PC-3 (cell line): ENCODE measurements around the gene UNC93B1.
"Not testable (repeated sequence)": the region's sequence is repeated elsewhere in the genome, so short reads cannot be mapped to it uniquely, and the experiment has no call there.

Experiments
- CTCF ChIP-seq: fragments of 300-600 bp; sonication (generic); conservative IDR thresholded peaks from 2 replicates; pipeline ENCODE4 v1.5.1; 2017; ENCODE audit warnings: antibody characterized with exemption, low read depth, mild to moderate bottlenecking, low read length
- EZH2 ChIP-seq: fragments of 300-600 bp; sonication (generic); IDR thresholded peaks from one replicate; pipeline ENCODE4 v1.6.1; 2017; ENCODE audit warnings: antibody characterized with exemption, mild to moderate bottlenecking, low read length; ENCODE audit not compliant: unreplicated experiment

GRCh38 chr11:67990546-67991346 is 13.2 kb downstream of the UNC93B1 start:
- TF ChIP-seq CTCF, EZH2: not testable (repeated sequence)
